Measurements from ENCODE around the gene SEMA6B.

Gene SEMA6B

GRCh38 chr19:4591320-4591719, 31.8 kb upstream of the SEMA6B start:
- no peak overlapping the region for H3K4me3 ChIP-seq (ENCODE audit: low read depth, low read length)
- H3K9me3 ChIP-seq (ENCODE audit: control insufficient read depth, insufficient read depth, low read depth, low read length) = no peaks in the 10 kb centered on the region
- POLR2A ChIA-PET = no interaction called here
- no peaks in the 10 kb centered on the region for H3K4me1 ChIP-seq (ENCODE audit: control insufficient read depth, insufficient read depth, low read length)
- no peak overlapping the region for H3K27ac ChIP-seq (ENCODE audit: extremely low read depth, low read depth, low read length)
- H3K36me3 ChIP-seq (ENCODE audit: control insufficient read depth in 2 of 2, insufficient read depth in 1 of 2, low read length in 2 of 2) = no peaks in the 10 kb centered on the region
- CTCF ChIA-PET = interaction anchor here (0.6 to 2.8 kb wide), 4 partner anchors 15 to 1560 kb away, joined by 3 to 13 read pairs (median 8); no protein-coding TSS in a partner anchor
- TF ChIP-seq ZNF324 (tag by site-specific recombination; IDR thresholded peaks at IDR 0.05) (no peak), ZNF555 (tag by site-specific recombination; conservative IDR thresholded peaks at IDR 0.05) (no peak), ZNF510 (tag by site-specific recombination; IDR thresholded peaks at IDR 0.05; ENCODE audit: insufficient replicate concordance) (no peak), ZFP69B (tag by site-specific recombination; IDR thresholded peaks at IDR 0.05) (no peak), ZNF169 (tag by site-specific recombination; IDR thresholded peaks at IDR 0.05) (no peak), ZSCAN16 (tag by site-specific recombination; IDR thresholded peaks at IDR 0.05) (no peak), ZNF239 (tag by site-specific recombination; IDR thresholded peaks at IDR 0.05) (no peak), KLF8 (tag by site-specific recombination; IDR thresholded peaks at IDR 0.05) (no peak), ZNF132 (tag by site-specific recombination; IDR thresholded peaks at IDR 0.05; ENCODE audit: borderline replicate concordance) (no peak), GLIS1 (tag by site-specific recombination; IDR thresholded peaks at IDR 0.05) (no peak), PBX3 (CRISPR knock-in tag; IDR thresholded peaks at IDR 0.05) (no peak), ZNF707 (tag by site-specific recombination; IDR thresholded peaks at IDR 0.05) (no peak), MZF1 (tag by site-specific recombination; IDR thresholded peaks at IDR 0.05; ENCODE audit: borderline replicate concordance) (no peak)

DNA sequence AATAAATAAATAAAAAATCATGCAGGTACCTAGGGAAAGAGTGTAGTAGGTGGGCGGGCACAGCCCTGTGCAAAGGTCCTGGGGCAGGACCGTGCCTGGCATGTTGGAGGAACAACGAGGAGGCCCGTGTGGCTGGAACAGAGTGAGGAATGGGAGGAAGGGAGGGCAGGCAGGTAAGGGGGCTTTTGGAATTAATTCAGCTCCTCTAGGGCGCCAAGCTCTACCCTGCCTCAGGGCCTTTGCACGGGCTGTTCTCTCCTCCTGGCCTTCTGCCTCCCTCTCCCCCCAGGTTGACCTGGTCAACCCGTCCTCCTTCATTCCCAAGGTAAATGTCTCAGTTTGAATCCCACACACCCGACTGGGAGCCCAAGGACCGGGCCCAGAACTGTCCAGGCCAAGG, 31.1 kb upstream of the SEMA6B start:
- Histone ChIP-seq H3K4me1 (ENCODE audit: control insufficient read depth, insufficient read depth, low read length) (no peaks in the 10 kb centered on the region), H3K27ac (ENCODE audit: extremely low read depth, low read depth, low read length) (no peak overlapping the region), H3K4me3 (ENCODE audit: low read depth, low read length) (no peak overlapping the region), H3K36me3 (ENCODE audit: control insufficient read depth in 2 of 2, insufficient read depth in 1 of 2, low read length in 2 of 2) (no peaks in the 10 kb centered on the region), H3K9me3 (ENCODE audit: control insufficient read depth, insufficient read depth, low read depth, low read length) (no peaks in the 10 kb centered on the region)
- TF ChIP-seq ZNF530 (tag by site-specific recombination; IDR thresholded peaks at IDR 0.05; ENCODE audit: low read depth) = no peak
- TF ChIP-seq SALL2 (tag by site-specific recombination; IDR thresholded peaks at IDR 0.05; ENCODE audit: borderline replicate concordance) = no peak
- peak; percentile 100 for TF ChIP-seq ZNF623 (tag by site-specific recombination; IDR thresholded peaks at IDR 0.05)
- POLR2A ChIA-PET = no interaction called here
- CTCF ChIA-PET = interaction anchor here (1.5 to 1.8 kb wide), 3 partner anchors 14 to 43 kb away, joined by 6 to 11 read pairs (median 9); no protein-coding TSS in a partner anchor

- Histone ChIP-seq H3K9me3 (ENCODE audit: control insufficient read depth, insufficient read depth, low read depth, low read length) (no peaks in the 10 kb centered on the region), H3K4me3 (ENCODE audit: low read depth, low read length) (no peak overlapping the region), H3K36me3 (ENCODE audit: control insufficient read depth in 2 of 2, insufficient read depth in 1 of 2, low read length in 2 of 2) (no peaks in the 10 kb centered on the region), H3K27ac (ENCODE audit: extremely low read depth, low read depth, low read length) (no peak overlapping the region), H3K4me1 (ENCODE audit: control insufficient read depth, insufficient read depth, low read length) (no peaks in the 10 kb centered on the region)
- ChIA-PET POLR2A (interaction anchor here (0.7 kb wide), 1 partner anchor 9 kb away, joined by 7 read pairs; no protein-coding TSS in a partner anchor), CTCF (interaction anchor here (0.6 to 1.8 kb wide), 8 partner anchors 13 to 111 kb away, joined by 3 to 11 read pairs (median 4); no protein-coding TSS in a partner anchor)
- TF ChIP-seq ZNF354C (tag by site-specific recombination; IDR thresholded peaks at IDR 0.05; ENCODE audit: borderline replicate concordance, low read depth) (no peak), KLF17 (tag by site-specific recombination; IDR thresholded peaks at IDR 0.05) (0 out of 2 replicates have a peak, but pooled peaks have one; percentile 41), ZNF146 (tag by site-specific recombination; IDR thresholded peaks at IDR 0.05) (no peak), ZNF274 (IDR thresholded peaks at IDR 0.05; ENCODE audit: low read length) (no peak), ZNF274 (tag by site-specific recombination; IDR thresholded peaks at IDR 0.05; ENCODE audit: borderline replicate concordance) (no peak), ZNF157 (tag by site-specific recombination; IDR thresholded peaks at IDR 0.05) (no peak), ZNF10 (tag by site-specific recombination; IDR thresholded peaks at IDR 0.05) (0 out of 2 replicates have a peak, but pooled peaks have one; percentile 5), ZNF335 (tag by site-specific recombination; conservative IDR thresholded peaks at IDR 0.05) (no peak), ZBTB17 (tag by site-specific recombination; IDR thresholded peaks at IDR 0.05) (peak; percentile 29; the same call in 1 of the 2 replicates)
- TF ChIP-seq, protein P1, sequence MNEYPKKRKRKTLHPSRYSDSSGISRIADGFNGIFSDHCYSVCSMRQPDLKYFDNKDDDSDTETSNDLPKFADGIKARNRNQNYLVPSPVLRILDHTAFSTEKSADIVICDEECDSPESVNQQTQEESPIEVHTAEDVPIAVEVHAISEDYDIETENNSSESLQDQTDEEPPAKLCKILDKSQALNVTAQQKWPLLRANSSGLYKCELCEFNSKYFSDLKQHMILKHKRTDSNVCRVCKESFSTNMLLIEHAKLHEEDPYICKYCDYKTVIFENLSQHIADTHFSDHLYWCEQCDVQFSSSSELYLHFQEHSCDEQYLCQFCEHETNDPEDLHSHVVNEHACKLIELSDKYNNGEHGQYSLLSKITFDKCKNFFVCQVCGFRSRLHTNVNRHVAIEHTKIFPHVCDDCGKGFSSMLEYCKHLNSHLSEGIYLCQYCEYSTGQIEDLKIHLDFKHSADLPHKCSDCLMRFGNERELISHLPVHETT (tag by site-specific recombination; IDR thresholded peaks at IDR 0.05) = no peak
- TF ChIP-seq, protein P2, sequence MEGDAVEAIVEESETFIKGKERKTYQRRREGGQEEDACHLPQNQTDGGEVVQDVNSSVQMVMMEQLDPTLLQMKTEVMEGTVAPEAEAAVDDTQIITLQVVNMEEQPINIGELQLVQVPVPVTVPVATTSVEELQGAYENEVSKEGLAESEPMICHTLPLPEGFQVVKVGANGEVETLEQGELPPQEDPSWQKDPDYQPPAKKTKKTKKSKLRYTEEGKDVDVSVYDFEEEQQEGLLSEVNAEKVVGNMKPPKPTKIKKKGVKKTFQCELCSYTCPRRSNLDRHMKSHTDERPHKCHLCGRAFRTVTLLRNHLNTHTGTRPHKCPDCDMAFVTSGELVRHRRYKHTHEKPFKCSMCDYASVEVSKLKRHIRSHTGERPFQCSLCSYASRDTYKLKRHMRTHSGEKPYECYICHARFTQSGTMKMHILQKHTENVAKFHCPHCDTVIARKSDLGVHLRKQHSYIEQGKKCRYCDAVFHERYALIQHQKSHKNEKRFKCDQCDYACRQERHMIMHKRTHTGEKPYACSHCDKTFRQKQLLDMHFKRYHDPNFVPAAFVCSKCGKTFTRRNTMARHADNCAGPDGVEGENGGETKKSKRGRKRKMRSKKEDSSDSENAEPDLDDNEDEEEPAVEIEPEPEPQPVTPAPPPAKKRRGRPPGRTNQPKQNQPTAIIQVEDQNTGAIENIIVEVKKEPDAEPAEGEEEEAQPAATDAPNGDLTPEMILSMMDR (tag by site-specific recombination; IDR thresholded peaks at IDR 0.05) = peak; percentile 42; the same call in 1 of the 2 replicates
These were observed 30.3 kb upstream of the SEMA6B start for GRCh38 chr19:4589579-4590410.

Data from HEK293 (cell line).